Stimulated activated CD4-positive, alpha-beta T cell treated with anti-CD3 and anti-CD28 coated beads, TNF-alpha, amount 100 ng/mL, for 48 hours (primary cell): ENCODE data around the gene WDFY4.

ENCODE experiments used
- DNase-seq, 3 donors: peaks; one replicate each; pipeline ENCODE4 v3.0.0-alpha.2; 2020; ENCODE audit warnings: low read depth in 3 of 3

The WDFY4 gene

DNA sequence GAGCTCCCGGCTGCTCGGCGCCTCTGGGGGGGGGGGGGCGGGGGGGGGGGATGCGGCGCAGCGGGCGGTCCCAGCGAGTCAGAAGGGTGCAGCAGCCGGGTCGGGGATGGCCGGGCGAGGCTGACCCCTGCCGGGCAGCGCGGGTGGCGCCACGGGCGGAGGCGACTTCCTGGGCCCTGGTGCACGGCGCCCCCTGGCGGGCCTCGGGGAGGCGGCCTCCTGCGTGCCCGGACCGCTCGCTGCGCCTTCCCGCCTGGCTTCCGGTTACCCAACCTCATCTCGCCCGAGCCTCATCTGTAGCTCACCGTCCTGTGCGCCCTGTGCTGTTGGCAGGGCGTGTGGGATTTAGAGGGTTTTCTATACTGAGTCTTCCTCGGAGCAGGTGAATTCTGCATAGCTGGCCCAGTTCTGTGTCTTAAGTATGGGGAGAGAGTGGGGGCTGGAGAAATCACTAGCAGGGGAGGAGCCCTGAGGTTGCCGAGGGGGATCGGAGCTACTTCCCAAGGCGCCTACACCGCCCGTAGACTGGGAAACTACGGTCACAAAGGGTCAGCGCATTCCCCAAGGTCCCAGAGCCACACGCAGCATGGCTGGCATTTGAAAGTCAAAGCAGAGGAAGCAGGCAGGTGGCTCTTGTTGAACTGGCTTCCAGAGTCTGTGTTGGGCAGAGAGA is 28.3 kb upstream of the WDFY4 start:
- DNase-seq, result peak; percentile 81 to 86 (median 83)

GRCh38 chr10:48656914-48657305 is 27.8 kb upstream of the WDFY4 start:
- DNase-seq, result no peak

DNA sequence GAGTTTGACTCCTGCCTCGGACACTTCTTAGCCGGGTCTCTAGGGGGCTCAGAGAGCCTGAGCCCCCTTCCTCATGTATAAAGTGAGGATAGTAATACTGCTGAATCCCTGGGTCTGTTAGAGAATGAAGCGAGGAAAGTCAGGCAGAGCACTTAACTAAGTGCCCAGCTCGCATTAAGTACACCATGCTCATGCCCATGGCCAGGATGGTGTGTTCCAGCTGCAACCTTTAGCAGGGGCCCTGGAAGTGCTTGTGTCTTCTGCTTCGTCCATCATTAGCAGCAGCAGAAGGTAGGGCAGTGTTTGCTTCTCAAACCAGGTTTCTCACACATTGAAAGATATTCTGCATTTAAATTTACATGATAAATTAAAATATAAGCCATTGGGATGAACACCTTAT is 27.3 kb upstream of the WDFY4 start:
- DNase-seq, result no peak

GRCh38 chr10:48658243-48658974 is 26.3 kb upstream of the WDFY4 start:
- peak; percentile 25 to 38 (median 34) for DNase-seq

GRCh38 chr10:48658975-48659269 is 25.8 kb upstream of the WDFY4 start:
- no peak for DNase-seq

DNA sequence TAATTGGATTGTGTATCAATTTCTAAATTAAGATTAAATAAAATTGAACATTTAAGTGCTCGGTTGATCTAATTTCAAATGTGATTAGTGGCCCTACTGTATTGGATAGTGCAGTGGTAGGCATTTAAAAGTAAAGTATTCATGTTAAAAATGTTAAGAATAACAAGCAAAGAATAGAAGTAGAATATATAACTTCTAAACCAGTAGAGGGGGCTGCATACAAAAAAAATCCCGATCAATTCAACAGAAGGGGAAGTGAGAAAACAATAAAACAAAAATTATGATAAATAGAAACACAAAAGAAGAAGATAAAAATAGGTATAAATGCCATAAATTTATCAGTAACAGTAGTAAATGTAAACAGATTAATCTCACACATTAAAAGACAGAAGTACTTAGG is 24.9 kb upstream of the WDFY4 start:
- no peak for DNase-seq

GRCh38 chr10:48661441-48661840 is 23.2 kb upstream of the WDFY4 start:
- DNase-seq, result no peak

GRCh38 chr10:48667960-48668590 is 16.6 kb upstream of the WDFY4 start:
- no peak for DNase-seq

DNA sequence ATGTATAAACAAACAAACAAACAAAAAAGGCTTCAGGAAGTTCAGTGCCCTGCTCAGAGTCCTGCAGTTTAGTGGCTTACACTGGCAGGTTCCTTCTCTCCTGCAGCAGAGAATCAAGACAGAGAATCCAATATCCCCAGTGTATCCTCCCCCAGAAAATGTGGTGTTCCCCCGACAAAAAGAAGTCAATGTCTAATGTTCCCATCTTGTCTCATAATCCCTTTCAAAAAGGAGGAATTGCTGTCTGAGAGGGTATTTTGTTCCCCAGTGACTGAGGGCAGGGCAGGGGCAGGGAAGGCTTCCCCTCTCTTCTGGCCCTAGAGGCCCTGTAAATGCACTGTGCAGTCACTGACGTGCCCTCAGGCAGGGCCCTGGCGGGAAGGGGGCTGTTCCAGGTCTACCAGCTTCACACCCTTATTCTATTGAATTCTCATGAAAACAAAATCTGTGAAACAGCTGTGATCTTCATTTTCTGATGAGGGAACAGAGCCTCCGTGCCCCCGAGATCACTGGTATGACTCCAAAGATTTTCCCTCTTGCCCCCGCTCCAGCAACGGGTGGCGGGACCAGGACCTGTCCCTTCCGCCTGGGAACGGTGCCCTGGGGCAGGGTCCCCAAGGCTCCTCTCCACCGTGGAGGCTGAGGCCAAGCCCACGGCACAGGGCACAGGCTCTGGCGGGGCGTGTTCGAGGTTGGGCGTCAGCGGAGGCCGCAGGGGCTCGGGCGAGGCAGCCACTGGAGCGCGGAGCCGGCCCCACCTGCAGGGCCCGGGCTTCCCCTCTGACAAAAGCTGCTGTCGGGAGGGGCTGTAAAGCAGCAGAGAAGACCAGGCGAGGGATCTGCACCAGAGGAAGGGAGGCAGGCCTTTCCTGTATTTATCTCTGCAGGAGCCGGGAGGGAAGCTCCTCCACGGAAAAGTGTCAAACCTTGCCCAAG is 13.4 kb upstream of the WDFY4 start:
- no peak for DNase-seq

DNA sequence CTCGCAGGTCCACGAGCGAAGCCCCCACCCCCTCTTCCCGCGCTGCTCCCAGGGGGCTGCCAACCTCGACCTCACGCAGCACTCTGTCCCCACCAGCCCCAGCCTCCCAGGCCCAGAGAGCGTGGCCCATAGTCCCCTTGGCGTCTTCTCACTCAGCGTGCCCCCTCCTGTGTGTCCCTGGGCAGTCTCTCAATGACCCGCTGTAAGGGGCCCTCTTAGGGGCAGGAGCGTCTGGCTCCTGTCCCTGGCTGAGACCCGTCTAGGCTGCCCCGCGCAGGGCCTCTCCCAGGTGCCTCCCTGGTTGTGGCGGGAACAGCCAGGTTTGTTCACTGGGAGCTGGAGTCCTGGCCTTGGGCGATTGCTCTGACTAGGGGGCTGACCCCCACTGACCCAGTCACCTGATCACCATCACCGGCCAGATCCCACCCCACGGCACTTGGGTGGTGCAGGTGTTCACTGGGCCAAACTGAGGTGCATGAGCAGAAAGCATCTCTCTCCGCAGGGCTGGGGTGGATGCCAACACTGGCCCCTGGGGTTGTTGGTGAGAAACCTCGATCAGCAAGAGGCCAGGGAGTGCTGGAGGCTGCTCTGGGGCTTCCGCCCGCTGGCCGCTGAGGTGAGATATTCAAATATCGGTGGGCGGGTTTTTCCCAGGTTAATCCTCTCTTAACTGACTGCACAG is 12.6 kb upstream of the WDFY4 start:
- DNase-seq, result no peak

DNA sequence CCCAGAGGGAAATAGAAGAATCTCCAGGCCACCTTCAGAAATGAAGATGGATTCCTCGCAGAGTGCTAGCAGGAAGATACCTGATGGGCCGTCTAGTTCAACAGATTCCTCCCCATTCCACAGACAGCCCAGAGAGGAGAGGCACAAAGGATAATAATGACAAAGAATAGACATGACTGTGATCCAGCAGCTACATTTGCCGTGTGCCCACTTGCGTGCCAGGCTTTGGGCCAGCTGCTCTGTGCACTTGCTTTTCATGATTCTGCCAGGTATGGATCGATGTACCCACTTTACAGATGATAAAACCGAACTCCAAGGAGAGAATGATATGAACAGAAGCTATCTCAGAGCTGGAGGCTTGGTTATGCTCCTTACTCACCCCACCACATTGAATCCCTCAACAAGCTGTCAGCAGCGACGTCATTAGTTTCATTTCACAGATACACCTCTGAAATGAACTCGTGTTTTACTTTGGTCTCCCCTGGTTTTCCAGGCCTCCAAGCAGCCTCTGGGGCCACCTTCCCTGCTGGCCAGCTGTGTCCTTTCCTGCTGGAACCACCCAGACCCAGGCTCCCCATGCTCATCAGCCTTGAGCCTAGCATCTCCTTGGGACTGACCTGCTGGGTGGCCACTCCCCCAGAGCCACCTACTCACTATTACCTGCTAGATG is 11.9 kb upstream of the WDFY4 start:
- no peak for DNase-seq

- no peak for DNase-seq
Measured at GRCh38 chr10:48677625-48678024, 7.0 kb upstream of the WDFY4 start.

DNA sequence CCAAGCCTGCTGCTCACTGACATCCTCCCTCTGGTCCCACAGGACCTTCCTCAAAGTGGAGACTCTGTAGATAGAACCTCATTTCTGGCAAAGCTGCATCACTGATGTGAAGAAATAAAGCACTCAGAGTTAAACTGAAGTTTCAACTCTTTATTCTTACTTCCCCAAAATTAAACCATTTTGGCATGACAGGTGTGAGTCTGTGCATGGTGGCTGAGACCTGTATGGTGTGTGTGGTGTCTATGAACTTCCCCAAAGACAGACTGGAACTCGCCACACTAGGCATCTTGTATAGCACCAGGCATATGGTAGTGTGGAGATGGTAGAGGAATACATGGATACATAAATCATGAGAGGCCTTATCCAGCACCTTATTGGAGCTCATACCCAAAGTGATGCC is 6.6 kb upstream of the WDFY4 start:
- no peak for DNase-seq

DNA sequence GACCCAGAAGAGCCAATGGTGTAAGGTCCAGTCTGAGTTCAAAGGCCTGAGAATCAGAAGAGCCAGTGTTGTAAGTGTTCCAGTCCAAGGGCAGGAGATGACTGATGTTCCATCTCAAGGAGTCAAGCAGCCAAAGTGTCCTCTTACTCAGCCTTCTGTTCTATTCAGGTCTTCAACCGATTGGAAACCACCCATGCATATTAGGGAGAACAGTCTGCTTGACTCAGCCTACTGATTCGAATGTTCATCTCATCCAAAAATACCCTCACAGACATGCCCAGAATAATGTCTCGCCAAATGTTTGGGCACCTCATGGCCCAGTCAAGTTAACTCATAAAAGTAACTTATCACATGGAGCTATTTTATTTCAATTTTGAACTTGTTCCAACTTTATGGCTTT is 2.9 kb upstream of the WDFY4 start:
- no peak for DNase-seq

GRCh38 chr10:48682265-48682664 is 2.4 kb upstream of the WDFY4 start:
- no peak for DNase-seq

DNA sequence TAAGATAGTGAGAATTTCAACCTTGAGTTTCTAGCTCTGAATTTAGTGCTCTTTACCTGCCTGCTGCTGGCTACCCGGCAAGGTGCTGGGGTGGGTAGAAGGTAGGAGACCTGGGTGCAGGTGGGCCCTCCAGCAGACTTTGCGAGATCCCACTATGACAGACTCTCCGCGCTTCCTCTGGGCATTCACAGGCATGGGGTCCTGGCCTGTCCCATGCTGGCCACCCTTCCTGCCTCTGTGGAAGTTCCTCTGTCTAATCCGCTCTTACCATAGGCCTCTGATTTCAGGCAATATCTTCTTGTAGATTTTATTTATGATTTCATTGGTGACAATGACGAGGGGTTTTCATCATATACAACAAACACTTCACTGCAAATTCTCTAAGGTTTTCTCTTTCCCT is 1.2 kb upstream of the WDFY4 start:
- no peak for DNase-seq

DNA sequence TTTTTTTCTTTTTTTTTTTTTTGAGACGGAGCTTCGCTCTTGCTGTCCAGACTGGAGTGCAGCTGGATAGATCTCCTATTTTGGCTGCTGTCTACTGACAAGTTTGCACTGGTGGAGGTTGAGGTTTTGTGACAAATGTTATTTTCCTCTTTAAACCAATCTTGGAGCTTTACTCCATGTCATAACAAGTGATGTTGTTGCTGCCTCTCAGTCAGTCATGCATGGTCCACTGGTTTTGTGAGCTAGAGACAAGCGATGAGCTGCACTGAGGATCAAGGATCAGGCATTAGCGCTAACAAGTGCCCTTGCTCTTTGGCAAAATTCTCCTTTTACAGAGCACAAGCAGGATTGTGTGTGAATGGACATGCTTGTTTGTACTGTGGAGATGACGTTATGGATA is 805 bp upstream of the WDFY4 start:
- no peak for DNase-seq

DNA sequence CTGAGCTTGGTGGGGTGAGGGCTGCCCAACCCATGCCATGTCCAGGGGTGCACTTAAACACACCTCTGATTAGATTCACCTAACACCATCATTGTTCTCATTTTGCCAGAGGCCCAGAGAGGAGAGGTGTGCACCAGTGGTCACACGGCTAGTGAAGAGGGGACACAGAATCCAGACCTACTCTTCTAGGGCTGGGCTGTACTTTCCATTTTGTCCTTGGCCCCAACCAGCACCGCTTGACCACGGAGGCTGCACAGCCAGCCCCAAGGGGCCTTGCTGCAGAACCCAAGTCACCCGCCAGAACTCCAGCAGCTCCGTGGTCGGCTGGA is 246 bp upstream of the WDFY4 start:
- no peak for DNase-seq

DNA sequence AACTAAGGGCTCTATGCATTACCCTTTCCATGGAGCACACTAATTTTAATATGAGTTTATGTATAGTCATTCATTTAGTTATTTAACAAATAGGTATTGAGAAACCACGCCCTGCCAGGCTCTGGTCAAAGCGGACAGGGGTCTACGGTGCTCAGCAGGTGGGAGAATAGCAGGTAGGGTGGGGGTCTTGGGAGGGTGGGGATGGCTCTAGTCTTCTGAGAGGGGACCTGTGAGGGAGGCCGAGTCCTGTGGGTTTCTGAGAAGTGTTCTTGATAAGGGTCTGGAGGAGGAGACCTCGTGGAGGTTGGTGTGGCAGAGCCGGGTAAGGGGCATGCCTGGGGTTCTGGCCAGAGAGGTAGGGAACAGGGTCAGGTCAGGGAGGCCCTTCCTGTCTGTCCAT is 1.1 kb downstream of the WDFY4 start:
- no peak for DNase-seq

GRCh38 chr10:48690791-48691660 is 6.4 kb downstream of the WDFY4 start:
- DNase-seq, result no peak
